CD14-positive monocyte (primary cell): Measurements from ENCODE around the gene ITPA. TPM values are rescaled to one million over a fixed set of nuclear protein-coding genes. Genes with fewer than 3 reads are reported as not detected.
A peak's percentile ranks its signal among the peaks of the same experiment; 100 is the strongest.

ENCODE experiments used
- DNase-seq, 3 donors: peaks; one replicate each; pipeline ENCODE4 v3.0.0-alpha.2; 2011 to 2022
- H2AFZ ChIP-seq: 2 replicates; pipeline ENCODE4 v1.6.0; 2012; ENCODE audit warnings: mild to moderate bottlenecking, low read depth, low read length, inconsistent platforms; ENCODE audit not compliant: insufficient read depth, poor library complexity, severe bottlenecking
- H3K27ac ChIP-seq, 2 donors: 1 replicate in 1 of 2; 2 replicates in 1 of 2; pipeline ENCODE4 v1.5.1; 2012 to 2013; ENCODE audit warnings: low read length in 2 of 2, control low read depth in 1 of 2, inconsistent platforms in 1 of 2, low read depth in 1 of 2, mild to moderate bottlenecking in 1 of 2
- H3K27me3 ChIP-seq, 2 donors: one replicate each; pipeline versions ENCODE4 v1.6.0 to v1.6.1; 2011 to 2013; ENCODE audit warnings: low read length in 2 of 2; ENCODE audit not compliant: control insufficient read depth in 2 of 2, insufficient read depth in 2 of 2
- H3K36me3 ChIP-seq, 2 donors: replicated peaks in 1 of 2; 1 replicate in 1 of 2; 2 replicates in 1 of 2; pipeline versions ENCODE4 v1.5.1 to v1.6.1; 2012 to 2013; ENCODE audit warnings: low read length in 2 of 2, control low read depth in 1 of 2, inconsistent platforms in 1 of 2, mild to moderate bottlenecking in 1 of 2; ENCODE audit not compliant: insufficient read depth in 2 of 2, control insufficient read depth in 1 of 2
- H3K4me1 ChIP-seq, 2 donors: 1 replicate in 1 of 2; 2 replicates in 1 of 2; pipeline versions ENCODE4 v1.5.1 to v1.6.1; 2012 to 2013; ENCODE audit warnings: low read length in 2 of 2, control low read depth in 1 of 2, inconsistent platforms in 1 of 2, mild to moderate bottlenecking in 1 of 2, moderate library complexity in 1 of 2; ENCODE audit not compliant: insufficient read depth in 2 of 2, control insufficient read depth in 1 of 2
- H3K4me2 ChIP-seq: replicated peaks from 2 replicates; pipeline ENCODE3; 2012; ENCODE audit warnings: low read length, moderate library complexity, mild to moderate bottlenecking; ENCODE audit not compliant: poor library complexity, severe bottlenecking; ENCODE audit errors: extremely low read depth
- H3K4me3 ChIP-seq, 3 experiments: fragments of 200-600 bp in 1 of 3; sonication (generic) in 1 of 3; replicated peaks in 1 of 3; 1 replicate in 2 of 3; 2 replicates in 1 of 3; pipeline ENCODE4 v1.5.1; 2011 to 2013; ENCODE audit warnings: low read length in 3 of 3, mild to moderate bottlenecking in 3 of 3, control low read depth in 2 of 3, low read depth in 2 of 3, inconsistent platforms in 1 of 3, moderate library complexity in 1 of 3
- H3K79me2 ChIP-seq: 2 replicates; pipeline ENCODE4 v1.6.0; 2012; ENCODE audit warnings: mild to moderate bottlenecking, control low read depth, inconsistent platforms, low read length, moderate library complexity; ENCODE audit not compliant: insufficient read depth
- H3K9ac ChIP-seq: 2 replicates; pipeline ENCODE4 v1.6.0; 2017; ENCODE audit warnings: low read length, mild to moderate bottlenecking; ENCODE audit not compliant: insufficient read depth, poor library complexity, severe bottlenecking
- H3K9me3 ChIP-seq, 2 donors: replicated peaks in 1 of 2; 1 replicate in 1 of 2; 2 replicates in 1 of 2; pipeline versions ENCODE4 v1.5.1 to v1.6.1; 2012 to 2013; ENCODE audit warnings: low read length in 2 of 2, control low read depth in 1 of 2; ENCODE audit not compliant: control insufficient read depth in 1 of 2, insufficient read depth in 1 of 2
- H4K20me1 ChIP-seq: 2 replicates; pipeline ENCODE4 v1.6.0; 2012; ENCODE audit warnings: mild to moderate bottlenecking, low read length, control low read depth, moderate library complexity; ENCODE audit not compliant: insufficient read depth
- H3K27ac Mint-ChIP-seq, 7 donors: one replicate each; pipeline ENCODE4 v1.8.0; 2020; ENCODE audit warnings: mild to moderate bottlenecking in 7 of 7, mixed read lengths in 7 of 7, moderate library complexity in 6 of 7, inconsistent platforms in 2 of 7
- H3K27me3 Mint-ChIP-seq, 3 donors: one replicate each; pipeline ENCODE4 v1.8.0; 2021 to 2022; ENCODE audit warnings: low read depth in 3 of 3, mild to moderate bottlenecking in 3 of 3, mixed read lengths in 3 of 3, moderate library complexity in 3 of 3, inconsistent platforms in 1 of 3
- H3K36me3 Mint-ChIP-seq, 2 donors: one replicate each; pipeline ENCODE4 v1.8.0; 2020; ENCODE audit warnings: mixed read lengths in 2 of 2, inconsistent platforms in 1 of 2, mild to moderate bottlenecking in 1 of 2
- H3K4me1 Mint-ChIP-seq: one replicate; pipeline ENCODE4 v1.8.0; 2020; ENCODE audit warnings: mild to moderate bottlenecking, mixed read lengths
- H3K4me3 Mint-ChIP-seq, 2 donors: one replicate each; pipeline ENCODE4 v1.8.0; 2020; ENCODE audit warnings: mild to moderate bottlenecking in 2 of 2, mixed read lengths in 2 of 2, moderate library complexity in 1 of 2
- H3K9me3 Mint-ChIP-seq, 7 donors: one replicate each; pipeline ENCODE4 v1.8.0; 2020 to 2022; ENCODE audit warnings: mixed read lengths in 7 of 7, mild to moderate bottlenecking in 6 of 7, moderate library complexity in 6 of 7, inconsistent platforms in 2 of 7
- CTCF ChIP-seq: fragments of 200-600 bp; IDR thresholded peaks from one replicate; pipeline ENCODE4 v1.8.0; 2022; ENCODE audit warnings: antibody characterized with exemption, mild to moderate bottlenecking
- WGBS: methylation state at CpG from one replicate; pipeline ENCODE4 v1.1.5; 2013; ENCODE audit warnings: missing lambda C conversion rate; ENCODE audit not compliant: insufficient coverage; 5-methylcytosine and 5-hydroxymethylcytosine counted together
- intact Hi-C, 2 donors: fragments of 100-400 bp; cut with micrococcal nuclease; formaldehyde crosslinking; loops; one replicate each; pipeline versions ENCODE4 v1.15.0 to v1.15.1; 2023
- polyA plus RNA-seq, 3 donors: library from polyadenylated mRNA; depleted of rRNA in 1 of 3; unstranded in 2 of 3; stranded (reverse) in 1 of 3; fragments of 300-500 nt in 2 of 3; fragments of >200 nt in 1 of 3; fragmentation: Illumina TruSeq in 2 of 3; gene quantifications; 1 replicate in 2 of 3; 2 replicates in 1 of 3; pipeline ENCODE4 v1.2.3, GENCODE V29; 2012 to 2021

ITPA gene
- polyA plus RNA-seq, 3 donors, result 39.5 to 62.8 (median 57.0) TPM

DNA sequence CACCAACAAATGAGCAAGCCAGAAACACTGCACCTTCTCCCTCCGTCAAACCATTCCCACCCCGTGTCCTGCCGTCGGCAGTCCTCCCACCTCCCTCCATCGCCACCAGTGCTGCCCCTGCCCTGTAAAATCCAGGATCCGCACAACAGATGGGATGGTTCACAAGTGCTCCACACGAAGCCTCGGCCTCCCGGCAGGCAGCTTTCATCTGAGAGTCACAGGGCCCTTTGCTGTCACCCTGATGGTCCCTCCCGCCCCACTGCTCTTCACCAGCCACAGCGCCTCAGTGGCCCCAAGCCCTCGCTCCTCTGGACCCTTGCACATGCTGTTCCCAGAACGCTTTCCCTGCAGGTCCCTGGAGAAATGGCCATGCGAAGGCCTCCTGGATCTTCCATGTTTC, 17.6 kb downstream of the ITPA start:
- no peaks in the 10 kb centered on the region for H3K9me3 Mint-ChIP-seq
- Histone ChIP-seq H3K36me3 (peaks cover 17 to 28% of the 10 kb centered on the region in 2 donors), H3K9ac (no peak overlapping the region), H3K27ac (no peak overlapping the region), H3K79me2 (no peaks in the 10 kb centered on the region), H3K4me1 (peaks cover 0 to 6% of the 10 kb centered on the region in 2 donors), H3K27me3 (no peaks in the 10 kb centered on the region), H3K9me3 (no peaks in the 10 kb centered on the region), H3K4me3 (no peak overlapping the region), H4K20me1 (no peaks in the 10 kb centered on the region), H2AFZ (no peak overlapping the region), H3K4me2 (no peak overlapping the region)
- no peak for DNase-seq
- no peak for TF ChIP-seq CTCF
- H3K27ac Mint-ChIP-seq, result peak overlapping the region in 2 of 7 donors; percentile 55 to 58
- intact Hi-C loops, result no loop called here
- peaks cover 23 to 37% of the 10 kb centered on the region in 2 donors for H3K36me3 Mint-ChIP-seq
- H3K4me1 Mint-ChIP-seq, result peaks cover 5% of the 10 kb centered on the region
- WGBS, result 97% methylated on average over 13 of the region's 14 CpGs
- H3K4me3 Mint-ChIP-seq, result no peak overlapping the region
- peaks cover 0 to 1% (median 0%) of the 10 kb centered on the region in 3 donors for H3K27me3 Mint-ChIP-seq

DNA sequence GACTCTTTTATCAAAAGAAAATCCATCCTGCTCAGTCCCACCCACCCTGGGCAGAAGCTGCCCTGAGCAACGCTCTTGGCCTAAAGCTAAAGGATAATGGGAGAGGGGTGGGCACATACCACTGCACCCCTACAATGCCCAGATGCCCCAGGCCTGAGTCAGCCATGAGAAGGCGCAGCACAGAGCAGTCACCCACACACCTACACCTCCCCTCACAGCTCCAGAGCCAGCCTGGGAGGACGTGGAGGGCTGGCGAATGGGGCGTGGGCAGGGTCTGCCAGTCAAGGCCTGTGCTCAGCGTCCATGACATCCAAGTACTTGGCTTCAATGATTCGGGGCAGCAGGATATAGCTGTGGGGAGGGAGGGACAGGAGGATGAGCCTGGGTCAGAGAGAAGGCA, 18.2 kb downstream of the ITPA start:
- H3K9me3 Mint-ChIP-seq, result peaks cover 0 to 1% (median 0%) of the 10 kb centered on the region in 7 donors

More for the DNA sequence above, 18.2 kb downstream of the ITPA start:
- no peaks in the 10 kb centered on the region for H3K79me2 ChIP-seq
- peaks cover 0 to 1% (median 0%) of the 10 kb centered on the region in 3 donors for H3K27me3 Mint-ChIP-seq
- no peak overlapping the region for H3K9ac ChIP-seq
- no peaks in the 10 kb centered on the region for H4K20me1 ChIP-seq
- no peak overlapping the region for H3K27ac Mint-ChIP-seq
- peaks cover 5% of the 10 kb centered on the region for H3K4me1 Mint-ChIP-seq
- no peak overlapping the region for H3K4me2 ChIP-seq
- no peak for TF ChIP-seq CTCF
- WGBS, result no CpG with 5 or more reads among the region's 7 CpGs
- no peaks in the 10 kb centered on the region for H3K9me3 ChIP-seq
- no peak for DNase-seq
- intact Hi-C loops, result no loop called here
- peaks cover 0 to 5% of the 10 kb centered on the region in 2 donors for H3K4me1 ChIP-seq
- H3K4me3 ChIP-seq, result no peak overlapping the region
- H3K36me3 ChIP-seq, result peaks cover 12 to 22% of the 10 kb centered on the region in 2 donors
- no peaks in the 10 kb centered on the region for H3K27me3 ChIP-seq
- peaks cover 17 to 31% of the 10 kb centered on the region in 2 donors for H3K36me3 Mint-ChIP-seq
- H3K4me3 Mint-ChIP-seq, result no peak overlapping the region
- H2AFZ ChIP-seq, result no peak overlapping the region
- H3K27ac ChIP-seq, result no peak overlapping the region
